Esophagus muscularis mucosa (tissue), 4 donors: ENCODE measurements around the gene DCX. TPM values are rescaled to one million over a fixed set of nuclear protein-coding genes. Genes with fewer than 3 reads are reported as not detected.

Source experiments
- DNase-seq: peaks from one replicate; pipeline ENCODE4 v3.0.0-alpha.2; 2017; ENCODE audit errors: extremely low spot score
- H3K27ac ChIP-seq, 4 donors: fragments of 200-600 bp; sonication (generic); replicated peaks in 1 of 4; 1 replicate in 3 of 4; 2 replicates in 1 of 4; pipeline ENCODE4 v1.5.1; 2016 to 2019; ENCODE audit warnings: mild to moderate bottlenecking in 1 of 4
- H3K27me3 ChIP-seq, 4 donors: fragments of 200-600 bp; sonication (generic); one replicate each; pipeline versions ENCODE4 v1.5.1 to v1.6.0; 2016 to 2019
- H3K36me3 ChIP-seq, 4 donors: fragments of 200-600 bp; sonication (generic); one replicate each; pipeline ENCODE4 v1.5.1; 2016 to 2019
- H3K4me1 ChIP-seq, 4 donors: fragments of 200-600 bp; sonication (generic); one replicate each; pipeline ENCODE4 v1.5.1; 2016 to 2019
- H3K4me3 ChIP-seq, 4 donors: fragments of 200-600 bp; sonication (generic); 1 replicate in 2 of 4; 2 replicates in 2 of 4; pipeline ENCODE4 v1.5.1; 2016 to 2019; ENCODE audit warnings: mild to moderate bottlenecking in 4 of 4, moderate library complexity in 1 of 4
- H3K9me3 ChIP-seq, 4 donors: fragments of 200-600 bp; sonication (generic); 1 replicate in 3 of 4; 2 replicates in 1 of 4; pipeline ENCODE4 v1.5.1; 2016 to 2019
- CTCF ChIP-seq, 3 experiments: fragments of 200-600 bp in 2 of 3; fragments of 450-650 bp in 1 of 3; sonication (generic) in 2 of 3; IDR thresholded peaks; one replicate each; pipeline ENCODE4 v1.5.1; 2017 to 2019; ENCODE audit warnings: antibody characterized with exemption in 3 of 3, mild to moderate bottlenecking in 2 of 3, moderate library complexity in 1 of 3
- EP300 ChIP-seq: sonication (generic); formaldehyde crosslinking; IDR thresholded peaks from one replicate; pipeline ENCODE4 v1.6.1; 2017; ENCODE audit warnings: antibody characterized with exemption
- POLR2A ChIP-seq: fragments of 450-650 bp; IDR thresholded peaks from one replicate; pipeline ENCODE4 v1.6.1; 2017; ENCODE audit warnings: antibody characterized with exemption, moderate library complexity, mild to moderate bottlenecking, low read depth
- POLR2AphosphoS5 ChIP-seq, 2 donors: sonication (generic); formaldehyde crosslinking; IDR thresholded peaks; one replicate each; pipeline ENCODE4 v1.6.1; 2017; ENCODE audit warnings: antibody characterized with exemption in 2 of 2
- WGBS: methylation state at CpG from one replicate; pipeline ENCODE4 v1.1.5; 2018; 5-methylcytosine and 5-hydroxymethylcytosine counted together
- intact Hi-C: fragments of 100-400 bp; cut with DNase I; formaldehyde crosslinking; loops from one replicate; pipeline ENCODE4 v1.15.1; 2023
- total RNA-seq, 4 donors: library from RNA; depleted of rRNA; stranded (reverse); fragments of >200 nt; gene quantifications; one replicate each; pipeline versions ENCODE4 v1.1.0 to v1.2.1, GENCODE V29; 2016

The DCX gene
- total RNA-seq, 4 donors from 2014 or later: under 0.01 to 0.13 (median 0.11) TPM; not detected in 1

DNA sequence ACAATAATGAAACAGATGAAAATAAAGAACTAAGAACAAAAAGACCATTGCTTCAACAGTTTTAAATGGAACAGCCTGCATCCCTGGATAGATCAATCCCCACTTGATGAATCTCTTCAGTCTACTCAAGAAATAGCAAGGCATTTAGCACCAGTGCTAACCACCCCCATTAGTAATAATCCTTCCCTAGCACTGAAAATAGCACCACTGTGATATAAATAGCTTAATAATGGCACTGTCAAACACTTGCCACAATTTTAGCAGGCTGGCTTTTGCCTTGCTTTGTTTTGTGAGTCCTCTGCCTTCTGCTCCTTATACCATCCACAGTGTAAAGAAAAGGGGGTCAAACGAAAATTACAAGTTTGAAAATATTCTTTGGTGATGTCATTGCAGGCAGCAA, 17.4 kb downstream of the DCX start:
- Histone ChIP-seq H3K27ac (no peak overlapping the region), H3K27me3 (no peaks in the 10 kb centered on the region), H3K4me3 (no peak overlapping the region), H3K36me3 (no peaks in the 10 kb centered on the region), H3K4me1 (no peaks in the 10 kb centered on the region), H3K9me3 (no peaks in the 10 kb centered on the region)
- 21% methylated on average over 1 of the region's 1 CpG for WGBS
- no peak for TF ChIP-seq EP300
- TF ChIP-seq POLR2AphosphoS5 (IDR thresholded peaks at IDR 0.05): no peak
- TF ChIP-seq CTCF (IDR thresholded peaks at IDR 0.05): no peak
- no peak for TF ChIP-seq POLR2A
- no peak for DNase-seq
- intact Hi-C loops: no loop called here

GRCh38 chrX:111387470-111388070, 24.4 kb downstream of the DCX start:
- TF ChIP-seq POLR2A (no peak), EP300 (no peak), CTCF (IDR thresholded peaks at IDR 0.05) (no peak), POLR2AphosphoS5 (IDR thresholded peaks at IDR 0.05) (no peak)
- 32% methylated on average over 3 of the region's 3 CpGs for WGBS
- Histone ChIP-seq H3K4me3 (no peak overlapping the region), H3K36me3 (no peaks in the 10 kb centered on the region), H3K4me1 (peaks cover 0 to 7% (median 2%) of the 10 kb centered on the region in 4 donors), H3K27ac (no peak overlapping the region), H3K9me3 (no peaks in the 10 kb centered on the region), H3K27me3 (no peaks in the 10 kb centered on the region)
- intact Hi-C loops: no loop called here
- DNase-seq: no peak

DNA sequence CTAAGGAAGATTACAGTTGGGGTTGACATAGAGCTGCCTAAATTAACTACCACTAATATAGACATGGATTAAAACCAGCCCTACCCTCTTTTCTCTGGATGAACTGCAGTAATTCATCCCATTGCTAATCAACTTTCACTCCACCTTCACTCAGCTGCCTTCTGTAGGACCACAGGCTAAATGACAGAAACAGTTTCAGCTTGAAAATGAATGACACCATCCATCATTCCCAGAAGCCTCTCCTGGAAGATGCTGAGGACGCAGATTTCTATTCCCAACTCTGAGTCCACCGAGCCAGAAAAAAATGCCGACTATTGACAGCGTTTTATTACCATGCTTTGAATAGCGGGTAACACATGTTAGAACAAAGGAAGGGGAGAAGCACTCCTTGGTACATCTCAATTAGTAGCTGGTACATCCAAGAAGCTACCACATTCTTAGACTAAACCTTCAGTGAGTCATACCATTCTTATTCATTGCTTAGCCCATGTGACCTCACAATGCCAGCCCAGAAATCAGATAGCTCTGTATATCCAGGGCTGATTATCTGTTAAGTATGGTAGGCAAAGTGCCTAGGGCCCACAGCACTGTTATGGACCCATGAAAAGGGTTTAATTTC, 25.3 kb downstream of the DCX start:
- Histone ChIP-seq H3K4me3 (no peak overlapping the region), H3K27ac (no peak overlapping the region), H3K9me3 (no peaks in the 10 kb centered on the region), H3K36me3 (no peaks in the 10 kb centered on the region), H3K4me1 (peaks cover 0 to 7% (median 2%) of the 10 kb centered on the region in 4 donors), H3K27me3 (no peaks in the 10 kb centered on the region)
- intact Hi-C loops: no loop called here
- no peak for TF ChIP-seq POLR2AphosphoS5 (IDR thresholded peaks at IDR 0.05)
- no peak for DNase-seq
- WGBS: 79% methylated on average over 5 of the region's 5 CpGs

- WGBS: 86% methylated on average over 4 of the region's 4 CpGs
- Histone ChIP-seq H3K9me3 (no peaks in the 10 kb centered on the region), H3K4me1 (peaks cover 0 to 7% (median 2%) of the 10 kb centered on the region in 4 donors), H3K4me3 (no peak overlapping the region), H3K27ac (no peak overlapping the region), H3K27me3 (no peaks in the 10 kb centered on the region), H3K36me3 (no peaks in the 10 kb centered on the region)
- intact Hi-C loops: no loop called here
- DNase-seq: no peak
- TF ChIP-seq EP300 (no peak), POLR2A (no peak), CTCF (IDR thresholded peaks at IDR 0.05) (no peak), POLR2AphosphoS5 (IDR thresholded peaks at IDR 0.05) (no peak)
Measured at GRCh38 chrX:111386077-111386476, 25.9 kb downstream of the DCX start.

DNA sequence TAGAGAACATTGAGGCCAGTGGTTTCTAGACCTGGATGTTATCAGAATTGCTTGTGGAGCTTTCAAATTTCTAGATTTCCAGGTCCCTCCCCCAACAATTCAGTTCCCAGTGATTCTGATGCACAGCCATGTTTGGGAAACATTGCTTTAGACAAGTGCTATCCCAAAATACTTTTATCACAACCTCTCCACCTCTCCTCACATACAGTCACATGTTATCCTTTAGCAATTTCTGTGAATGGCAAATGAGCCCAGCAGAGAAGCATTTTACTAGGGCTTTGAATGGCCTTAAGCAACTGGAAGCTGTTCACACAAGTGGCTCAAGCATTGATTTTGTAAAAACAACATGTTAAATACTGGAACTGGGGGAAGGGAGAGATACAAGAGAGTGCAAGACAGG, 29.7 kb downstream of the DCX start:
- Histone ChIP-seq H3K4me1 (peaks cover 0 to under 1% (median 0%) of the 10 kb centered on the region in 4 donors), H3K27me3 (no peaks in the 10 kb centered on the region), H3K4me3 (no peak overlapping the region), H3K36me3 (no peaks in the 10 kb centered on the region), H3K27ac (no peak overlapping the region), H3K9me3 (no peaks in the 10 kb centered on the region)
- intact Hi-C loops: no loop called here
- no peak for TF ChIP-seq POLR2A
- no peak for TF ChIP-seq POLR2AphosphoS5 (IDR thresholded peaks at IDR 0.05)
- no peak for TF ChIP-seq CTCF (IDR thresholded peaks at IDR 0.05)
- TF ChIP-seq EP300: no peak
- DNase-seq: no peak
